ENCODE measurements around the gene TNRC6C.
A peak's percentile ranks its signal among the peaks of the same experiment; 100 is the strongest.
"Not testable (repeated sequence)": the region's sequence is repeated elsewhere in the genome, so short reads cannot be mapped to it uniquely, and the experiment has no call there.

TNRC6C gene

DNA sequence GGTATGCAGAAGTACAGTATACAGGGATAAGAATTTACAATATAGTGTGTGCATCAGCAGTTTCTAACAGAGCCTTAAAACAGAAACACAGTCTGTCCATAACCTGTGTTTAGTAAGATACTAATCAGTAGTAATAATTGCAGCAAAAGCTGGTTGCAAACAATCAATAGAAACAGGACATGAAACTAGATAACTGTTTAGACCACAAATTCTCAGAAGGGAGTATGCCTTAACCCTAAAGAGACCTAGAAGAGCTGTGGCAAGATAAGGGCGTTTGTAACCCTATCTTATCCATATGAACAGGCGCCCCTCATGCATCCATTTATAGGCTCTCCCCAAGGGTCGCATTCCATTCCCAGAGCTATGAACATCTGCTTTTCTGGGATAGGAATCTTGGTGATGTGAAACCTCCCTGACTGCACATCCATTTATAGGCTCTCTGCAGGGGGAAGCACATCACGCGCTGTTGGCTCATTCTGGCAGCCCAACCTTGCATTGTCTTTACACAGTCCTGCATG is 123.9 kb downstream of the TNRC6C start:
- DNase-seq (ENCODE audit: low spot score): not testable (repeated sequence)

DNA sequence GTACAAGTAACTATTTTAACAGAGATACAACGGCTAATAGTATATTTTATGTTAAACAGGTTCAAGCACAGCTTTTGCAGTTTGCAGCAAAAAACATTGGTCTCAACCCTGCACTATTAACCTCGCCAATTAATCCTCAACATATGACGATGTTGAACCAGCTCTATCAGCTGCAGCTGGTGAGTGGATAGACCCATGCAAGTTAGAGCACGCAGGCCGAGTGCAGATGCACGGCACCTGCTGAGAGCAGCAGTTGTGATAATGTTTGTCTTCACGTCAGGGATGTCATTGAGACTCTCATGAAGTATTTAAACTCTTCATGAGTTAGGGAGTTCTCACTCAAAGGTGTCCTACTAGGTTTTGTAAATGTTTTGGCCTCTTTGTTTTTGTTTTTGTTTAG is 124.5 kb downstream of the TNRC6C start:
- no peak for DNase-seq (ENCODE audit: low spot score)

DNA sequence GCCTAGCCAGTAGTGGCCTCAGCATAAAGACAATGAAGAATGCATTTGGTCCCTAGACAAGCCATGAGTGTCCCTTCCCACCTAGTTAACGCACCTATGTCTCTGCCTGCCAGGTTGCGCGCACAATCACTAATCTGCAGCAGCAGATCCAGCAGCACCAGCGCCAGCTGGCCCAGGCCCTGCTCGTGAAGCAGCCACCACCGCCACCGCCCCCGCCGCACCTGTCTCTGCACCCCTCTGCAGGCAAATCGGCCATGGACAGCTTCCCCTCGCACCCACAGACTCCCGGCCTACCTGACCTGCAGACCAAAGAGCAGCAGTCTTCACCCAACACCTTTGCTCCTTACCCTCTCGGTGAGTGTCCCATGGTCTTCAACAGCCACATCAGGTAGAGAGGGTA is 128.2 kb downstream of the TNRC6C start:
- DNase-seq (ENCODE audit: low spot score): no peak

DNA sequence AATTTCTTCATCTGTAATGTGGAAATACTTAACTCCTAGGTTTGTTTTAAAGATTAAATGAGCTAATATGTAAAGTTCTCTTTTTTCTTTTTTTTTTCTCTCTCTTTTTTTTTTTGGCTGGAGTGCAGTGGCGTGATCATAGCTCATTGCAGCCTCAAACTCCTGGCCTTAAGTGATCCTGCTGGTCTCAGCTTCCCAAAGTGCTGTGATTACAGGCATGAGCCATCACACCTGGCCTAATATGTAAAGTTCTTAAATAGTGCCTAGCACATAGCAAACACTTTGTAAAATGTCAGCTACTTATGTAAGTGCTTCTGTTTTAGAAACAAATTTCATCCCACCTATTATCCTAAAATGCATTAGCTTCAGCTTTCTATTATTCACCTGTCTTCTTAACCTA is 130.0 kb downstream of the TNRC6C start:
- no peak for DNase-seq (ENCODE audit: low spot score)

DNA sequence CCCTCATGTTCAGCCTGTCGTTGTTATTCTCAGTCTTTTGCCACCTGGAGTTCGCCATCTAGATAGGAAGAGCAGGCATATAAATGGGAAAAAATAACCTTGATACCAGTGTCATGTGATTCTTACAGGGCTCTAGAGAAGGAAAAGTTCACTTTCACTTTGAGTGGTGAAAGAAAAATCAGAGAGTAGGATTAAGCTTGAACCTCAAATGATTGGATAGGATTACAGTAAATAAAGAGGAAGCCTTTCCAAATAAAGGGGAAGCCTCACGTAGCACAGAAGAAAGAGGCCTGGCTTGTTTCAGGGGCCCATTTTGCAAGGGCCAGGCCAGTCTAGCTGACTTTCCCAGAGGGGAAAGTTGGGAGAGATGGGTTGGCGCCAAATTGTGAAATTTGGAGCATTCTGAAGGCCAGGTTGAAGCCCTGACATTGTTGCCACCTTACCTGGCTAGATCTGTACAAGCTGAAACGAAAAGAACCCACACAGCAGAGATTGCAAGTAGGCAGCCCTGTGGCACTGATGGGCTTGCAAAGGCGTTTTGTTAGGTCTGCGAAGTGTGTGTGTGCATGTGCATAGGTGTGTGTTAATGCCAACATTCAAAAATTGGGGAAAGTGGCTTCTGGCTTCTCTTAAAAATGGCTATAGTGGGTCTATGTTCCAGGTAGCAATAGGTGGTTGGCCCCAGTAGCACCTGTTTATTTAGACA is 131.2 kb downstream of the TNRC6C start:
- no peak for DNase-seq (ENCODE audit: low spot score)

DNA sequence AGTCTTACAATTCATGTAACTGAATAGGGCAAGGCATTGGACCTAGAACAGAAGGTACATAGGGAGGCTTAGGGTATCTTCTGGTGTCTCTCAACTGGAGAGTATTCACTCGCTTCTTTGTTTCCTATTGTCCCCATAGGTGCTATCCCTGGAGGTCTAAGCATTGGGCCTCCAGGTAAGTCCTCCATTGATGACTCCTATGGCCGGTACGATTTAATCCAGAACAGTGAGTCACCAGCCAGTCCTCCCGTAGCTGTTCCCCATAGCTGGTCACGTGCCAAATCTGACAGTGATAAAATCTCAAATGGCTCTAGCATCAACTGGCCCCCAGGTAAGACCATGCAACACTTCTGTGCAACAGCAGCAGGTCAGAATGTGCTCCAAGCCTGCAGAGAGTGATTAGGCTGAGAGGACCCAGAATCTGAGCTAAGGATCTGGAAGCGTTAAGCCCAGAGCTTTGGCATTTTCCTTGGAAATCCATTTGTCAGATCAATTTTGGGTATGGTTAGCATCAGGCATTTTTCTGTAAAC is 134.4 kb downstream of the TNRC6C start:
- no peak for DNase-seq (ENCODE audit: low spot score)

DNA sequence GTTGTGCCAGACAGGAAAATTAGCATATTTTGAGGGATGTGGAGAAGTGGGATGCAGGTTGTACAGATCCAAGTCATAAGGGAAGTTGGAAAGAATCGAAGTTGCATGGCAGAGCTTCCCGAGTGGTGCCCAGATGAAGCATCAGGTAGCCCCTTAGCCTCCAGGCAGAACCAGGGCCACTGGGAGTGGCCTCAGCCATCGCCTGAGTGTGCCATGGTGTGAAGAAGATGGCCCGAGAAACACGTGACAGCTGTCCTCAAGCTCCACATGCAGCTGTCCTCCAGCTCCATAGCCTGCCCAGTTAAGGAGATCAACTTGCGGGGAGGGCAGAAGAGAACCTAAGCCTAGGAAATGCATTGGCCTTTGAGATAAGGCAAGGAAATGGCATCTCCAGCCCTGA is 136.5 kb downstream of the TNRC6C start:
- no peak for DNase-seq (ENCODE audit: low spot score)

DNA sequence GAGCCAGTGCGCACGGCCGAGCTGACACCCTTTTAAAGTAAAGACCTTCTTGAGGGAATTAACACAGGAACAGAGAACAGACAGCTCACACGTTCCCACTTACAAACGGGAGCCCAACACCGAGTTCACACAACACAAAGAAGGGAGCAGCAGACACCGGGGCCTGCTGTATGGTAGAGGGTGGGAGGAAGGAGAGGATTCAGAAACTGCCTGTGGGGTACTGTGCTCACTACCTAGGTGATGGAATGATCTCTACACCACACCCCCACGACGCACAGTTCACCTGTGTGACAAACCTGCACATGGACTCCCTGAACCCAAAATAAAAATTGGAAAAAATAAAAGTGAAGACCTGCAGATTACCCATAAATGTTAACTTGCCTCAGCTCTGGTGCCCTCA is 137.6 kb downstream of the TNRC6C start:
- DNase-seq (ENCODE audit: low spot score): no peak

DNA sequence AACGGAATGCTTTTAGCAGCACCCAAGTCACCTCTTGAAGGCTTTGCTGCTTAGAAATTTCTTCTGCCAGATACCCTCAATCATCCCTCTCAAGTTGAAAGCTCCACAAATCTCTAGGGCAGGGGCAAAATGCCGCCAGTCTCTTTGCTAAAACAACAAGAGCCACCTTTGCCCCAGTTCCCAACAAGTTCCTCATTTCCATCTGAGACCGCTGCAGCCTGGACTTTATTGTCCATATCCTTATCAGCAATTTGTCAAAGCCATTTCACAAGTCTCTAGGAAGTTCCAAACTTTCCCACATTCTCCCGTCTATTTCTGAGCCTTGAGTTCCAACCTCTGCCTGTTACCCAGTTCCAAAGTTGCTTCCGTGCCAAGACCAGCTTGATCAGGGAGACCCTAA is 142.6 kb downstream of the TNRC6C start:
- no peak for DNase-seq (ENCODE audit: low spot score)

DNA sequence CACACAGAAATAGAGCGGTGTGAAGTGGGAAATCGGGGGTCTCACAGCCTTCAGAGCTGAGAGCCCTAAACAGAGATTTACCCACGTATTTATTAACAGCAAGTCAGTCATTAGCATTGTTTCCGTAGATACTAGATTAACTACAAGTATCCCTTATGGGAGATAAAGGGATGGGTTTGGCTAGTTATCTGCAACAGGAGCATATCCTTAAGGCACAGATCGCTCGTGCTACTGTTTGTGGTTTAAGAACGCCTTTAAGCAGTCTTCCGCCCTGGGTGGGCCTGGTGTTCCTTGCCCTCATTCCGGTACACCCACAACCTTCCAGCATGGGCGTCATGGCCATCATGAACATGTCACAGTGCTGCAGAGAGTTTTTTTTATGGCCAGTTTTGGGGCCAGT is 143.0 kb downstream of the TNRC6C start:
- DNase-seq (ENCODE audit: low spot score): no peak

DNA sequence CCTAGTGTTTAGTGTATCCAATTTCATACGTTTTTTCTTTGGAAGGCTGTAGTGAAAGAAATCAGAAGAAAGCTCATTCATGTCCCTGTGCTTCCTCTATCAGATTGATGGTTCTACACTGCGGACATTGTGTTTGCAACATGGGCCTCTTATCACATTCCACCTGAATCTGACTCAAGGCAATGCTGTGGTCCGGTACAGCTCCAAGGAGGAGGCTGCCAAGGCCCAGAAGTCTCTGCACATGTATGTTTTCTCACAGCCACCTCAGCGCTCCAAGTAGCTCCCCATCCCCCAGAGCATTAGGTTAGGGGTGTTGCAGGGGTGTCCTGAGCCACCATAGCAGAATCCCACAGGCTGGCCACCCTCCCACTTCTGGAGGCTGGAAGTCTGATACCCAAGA is 144.8 kb downstream of the TNRC6C start:
- DNase-seq (ENCODE audit: low spot score): no peak

DNA sequence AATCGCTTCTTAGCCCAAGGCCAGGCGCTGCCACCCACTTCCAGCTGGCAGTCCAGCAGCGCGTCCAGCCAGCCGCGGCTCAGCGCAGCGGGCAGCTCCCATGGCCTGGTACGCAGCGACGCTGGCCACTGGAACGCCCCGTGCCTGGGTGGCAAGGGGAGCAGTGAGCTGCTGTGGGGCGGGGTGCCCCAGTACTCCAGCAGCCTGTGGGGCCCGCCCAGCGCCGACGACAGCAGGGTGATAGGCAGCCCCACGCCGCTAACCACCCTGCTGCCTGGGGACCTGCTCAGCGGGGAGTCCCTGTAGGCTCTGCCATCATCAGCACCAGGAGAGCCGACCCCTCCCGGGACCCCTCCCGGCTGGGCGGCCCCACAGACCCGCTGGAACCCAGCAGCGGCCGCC is 146.0 kb downstream of the TNRC6C start:
- DNase-seq (ENCODE audit: low spot score): no peak

DNA sequence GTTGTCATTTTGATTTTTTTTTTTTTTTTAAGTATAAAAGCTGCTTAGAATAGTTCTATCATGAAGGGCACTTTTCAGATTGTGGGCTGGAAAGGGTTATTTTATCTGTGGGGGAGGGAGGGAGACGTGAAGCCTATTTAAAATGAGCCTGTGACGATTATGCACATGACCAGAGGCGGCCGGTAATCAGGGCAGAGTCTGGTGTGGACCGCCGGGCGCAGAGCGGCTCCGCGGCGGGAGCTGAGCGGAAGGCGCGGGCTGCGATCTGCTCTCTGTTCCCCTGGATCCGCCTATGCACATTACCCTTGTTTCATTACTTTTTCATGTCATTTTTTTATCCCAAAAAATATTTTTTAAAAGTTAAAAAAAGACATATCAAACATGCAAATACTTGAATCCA is 146.6 kb downstream of the TNRC6C start:
- no peak for DNase-seq (ENCODE audit: low spot score)

DNA sequence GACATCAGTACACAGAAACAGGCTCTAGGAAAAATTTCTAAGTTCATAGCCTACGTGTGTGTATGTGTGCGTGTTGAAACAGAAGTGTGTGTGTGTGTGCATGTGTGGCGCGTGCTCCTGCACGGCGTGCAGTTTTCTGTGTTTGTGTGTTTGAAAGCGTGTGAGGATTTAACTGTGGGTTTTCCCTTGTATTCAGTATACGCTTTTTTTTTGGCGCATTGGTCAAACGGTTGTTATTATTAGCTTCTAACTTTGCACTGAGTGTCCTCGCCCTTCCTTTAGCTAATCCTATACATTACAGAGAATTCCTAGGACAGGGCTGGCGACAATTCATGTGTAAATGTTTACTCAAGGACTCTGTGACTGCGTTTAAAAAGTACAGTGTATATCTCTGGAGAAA is 147.0 kb downstream of the TNRC6C start:
- DNase-seq (ENCODE audit: low spot score): no peak

DNA sequence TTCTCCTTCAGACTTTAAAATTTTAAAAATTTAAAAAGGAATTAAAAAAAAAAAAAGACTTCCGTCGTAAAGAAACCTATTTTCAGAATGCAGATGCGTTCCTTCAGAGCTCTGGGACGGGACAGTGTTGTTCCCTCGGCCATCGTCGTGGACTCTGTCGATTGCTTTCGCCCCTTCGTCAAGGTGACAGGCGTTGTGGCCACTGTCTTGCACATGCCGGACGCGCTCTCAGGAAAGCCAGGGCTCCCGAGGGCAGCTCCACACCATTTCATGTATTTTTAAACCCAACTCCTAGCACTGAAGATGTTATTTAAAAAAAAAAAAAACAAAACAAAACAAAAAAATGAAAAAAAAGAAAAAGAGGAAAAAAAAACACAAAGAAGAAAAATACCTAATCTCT is 147.7 kb downstream of the TNRC6C start:
- DNase-seq (ENCODE audit: low spot score): no peak

DNA sequence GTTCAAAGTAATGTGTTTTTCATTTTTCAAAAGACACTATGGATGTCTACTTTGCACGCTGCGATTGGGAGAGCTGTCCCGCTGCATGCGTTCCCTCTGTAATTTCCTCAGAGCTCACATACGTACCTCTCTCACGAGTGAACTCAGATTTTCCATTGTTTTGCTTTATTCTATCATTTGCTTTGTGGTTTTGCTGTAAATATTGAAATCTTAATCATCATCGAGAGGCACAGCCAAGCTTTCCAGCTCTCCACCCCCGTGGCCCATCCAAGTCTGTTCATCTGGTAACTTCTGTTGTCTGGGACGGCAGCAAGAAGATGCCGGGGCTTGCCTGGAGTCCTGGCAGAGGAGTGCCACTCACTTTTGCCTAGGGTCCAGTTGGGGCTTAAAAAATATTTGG is 149.0 kb downstream of the TNRC6C start:
- DNase-seq (ENCODE audit: low spot score): no peak

DNA sequence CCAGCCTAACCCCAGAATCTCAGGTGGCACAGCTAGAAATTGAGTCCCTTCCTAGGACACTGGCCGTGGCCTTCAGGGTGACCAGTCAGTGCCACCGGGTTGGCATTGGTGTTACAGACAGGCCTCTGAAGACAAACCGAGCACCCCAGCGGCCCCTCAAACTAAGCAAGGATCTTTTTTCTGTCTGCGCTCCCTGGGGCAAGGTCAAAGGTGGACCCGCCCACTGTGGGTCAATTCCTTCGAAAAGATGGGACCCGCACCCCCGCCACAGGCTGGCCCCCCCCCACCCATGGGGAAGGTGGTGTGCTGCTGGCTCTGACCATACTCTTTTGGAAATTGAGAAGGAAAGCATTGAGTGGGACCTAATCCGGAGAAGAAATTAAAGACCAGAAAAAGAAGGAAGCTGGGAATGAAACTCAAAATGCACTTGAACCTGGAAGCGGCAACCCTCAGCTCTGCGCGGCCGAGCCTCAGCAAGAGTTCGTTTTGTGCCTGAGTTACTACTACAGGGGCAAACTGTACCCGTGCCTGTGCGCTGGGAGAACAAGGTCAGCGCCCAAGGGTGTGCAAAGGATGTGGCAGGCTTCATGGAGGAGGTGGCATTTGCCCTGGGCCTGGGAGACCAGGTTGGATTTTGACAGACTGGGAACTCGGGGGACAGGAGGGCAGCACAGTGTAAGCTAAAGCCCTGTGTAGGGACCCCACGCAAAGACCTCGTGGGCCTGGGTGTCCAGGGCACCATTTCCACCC is 149.6 kb downstream of the TNRC6C start:
- DNase-seq (ENCODE audit: low spot score): no peak

DNA sequence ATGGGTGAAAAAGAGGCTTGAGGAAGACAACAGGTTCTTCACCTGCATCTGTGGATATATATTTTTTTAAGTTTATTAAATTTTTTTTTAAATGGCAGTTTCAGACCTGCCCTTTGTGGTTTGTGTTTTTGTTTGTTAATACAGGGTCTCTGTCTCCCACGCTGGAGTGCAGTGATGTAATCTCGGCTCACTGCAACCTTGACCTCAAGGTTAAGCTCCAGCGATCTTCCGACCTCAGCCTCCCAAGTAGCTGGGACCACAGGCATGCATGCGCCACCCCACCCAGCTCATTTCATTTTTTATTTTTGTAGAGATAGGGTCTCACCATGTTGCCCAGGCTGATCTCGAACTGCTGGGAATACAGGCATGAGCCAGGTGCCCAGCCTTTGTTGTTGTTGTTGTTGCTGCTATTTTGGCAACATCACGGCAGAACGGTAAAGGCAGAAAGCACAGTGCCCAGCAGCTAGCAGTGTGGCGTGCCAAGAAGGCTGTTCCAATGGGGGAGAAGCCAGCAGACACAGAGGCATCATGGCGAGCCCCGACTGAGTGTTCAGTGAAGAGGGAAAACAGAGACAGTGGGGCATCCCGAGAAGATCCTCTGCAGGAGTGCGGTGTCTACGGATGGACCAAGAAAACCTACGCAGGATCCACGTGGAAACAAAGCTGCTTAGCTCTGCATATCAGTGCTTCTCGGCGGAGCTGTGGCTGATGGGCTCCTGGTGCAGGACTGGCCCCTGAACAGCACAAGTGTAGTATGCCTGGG is 150.4 kb downstream of the TNRC6C start:
- peak; percentile 87 for DNase-seq (ENCODE audit: low spot score)

DNA sequence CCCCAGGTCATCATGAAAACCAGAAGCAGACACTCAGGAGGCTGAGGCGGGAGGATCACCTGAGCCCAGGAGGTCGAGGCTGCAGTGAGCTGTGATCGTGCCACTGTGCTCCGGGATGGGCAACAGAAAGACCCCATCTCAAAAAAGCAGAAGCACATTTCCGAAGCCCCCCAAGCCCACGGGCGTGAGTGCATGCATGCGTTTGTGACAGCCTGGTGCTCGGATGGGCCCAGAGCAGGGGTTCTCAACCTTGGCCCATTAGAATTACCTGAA is 150.9 kb downstream of the TNRC6C start:
- DNase-seq (ENCODE audit: low spot score): no peak

DNA sequence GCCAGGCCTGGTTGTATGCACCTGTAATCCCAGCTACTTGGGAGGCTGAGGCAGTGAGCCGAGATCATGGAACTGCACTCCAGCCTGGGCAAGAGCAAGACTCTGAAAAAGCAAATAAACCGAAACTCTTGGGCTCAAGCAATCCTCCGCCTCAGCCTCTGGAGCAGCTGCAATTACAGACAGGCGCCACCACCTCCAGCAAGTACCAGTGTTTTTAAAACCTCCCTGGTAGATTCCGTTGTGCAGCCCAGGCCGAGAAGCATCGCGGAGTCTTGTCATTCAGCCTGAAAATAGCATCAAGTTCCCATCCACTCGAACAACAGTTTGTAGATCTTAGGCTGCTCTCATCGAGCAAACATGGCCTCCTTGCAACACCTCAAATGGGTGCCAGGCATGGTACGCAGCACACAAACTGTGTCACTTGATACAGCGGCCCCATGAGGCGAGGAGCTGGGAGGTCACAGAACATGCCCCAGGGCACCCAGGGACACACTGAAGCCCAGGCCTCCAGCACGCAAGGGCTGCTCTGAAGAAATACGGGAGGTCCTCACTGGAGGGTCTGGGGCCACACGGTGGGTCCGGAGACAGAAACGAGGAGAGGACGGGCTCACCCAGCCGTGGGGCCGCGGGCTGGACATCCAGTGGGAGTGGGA is 152.0 kb downstream of the TNRC6C start:
- no peak for DNase-seq (ENCODE audit: low spot score)

DNA sequence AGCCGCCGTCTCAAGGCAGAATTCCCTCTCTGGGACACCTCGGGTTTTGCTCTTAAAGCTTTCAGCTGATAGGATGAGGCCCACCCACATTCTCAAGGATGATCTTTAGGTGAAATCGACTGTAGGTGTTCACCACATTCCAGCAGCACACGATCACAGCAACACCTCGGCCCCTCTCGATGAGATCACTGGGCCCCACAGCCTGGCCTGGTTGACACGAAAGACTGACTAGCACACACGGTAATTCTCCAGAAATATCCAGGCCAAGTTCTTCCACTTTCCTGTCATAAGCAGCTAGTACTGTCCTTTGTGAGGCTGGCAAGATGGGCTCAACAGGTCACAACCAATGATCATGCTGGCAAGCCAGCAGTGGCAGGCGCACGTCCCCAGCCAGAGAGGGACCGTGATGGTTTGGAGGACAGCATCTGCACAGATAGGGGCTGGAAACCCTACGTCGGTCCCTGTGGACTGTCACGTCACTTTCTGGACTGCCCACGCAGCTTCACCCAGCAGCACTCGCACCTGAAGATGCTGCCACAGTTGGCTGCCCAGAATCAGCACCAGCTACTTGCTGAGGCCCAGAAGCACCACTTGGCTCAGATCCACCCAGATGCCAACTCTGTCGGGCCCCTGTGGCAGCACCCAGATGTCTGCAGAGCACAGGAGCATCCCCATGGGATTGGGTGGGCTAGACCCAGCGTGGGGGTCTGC is 152.7 kb downstream of the TNRC6C start:
- no peak for DNase-seq (ENCODE audit: low spot score)

Data from cerebellar cortex (tissue), 1 donor.